ENCODE data around the gene AGAP1.

Gene AGAP1

DNA sequence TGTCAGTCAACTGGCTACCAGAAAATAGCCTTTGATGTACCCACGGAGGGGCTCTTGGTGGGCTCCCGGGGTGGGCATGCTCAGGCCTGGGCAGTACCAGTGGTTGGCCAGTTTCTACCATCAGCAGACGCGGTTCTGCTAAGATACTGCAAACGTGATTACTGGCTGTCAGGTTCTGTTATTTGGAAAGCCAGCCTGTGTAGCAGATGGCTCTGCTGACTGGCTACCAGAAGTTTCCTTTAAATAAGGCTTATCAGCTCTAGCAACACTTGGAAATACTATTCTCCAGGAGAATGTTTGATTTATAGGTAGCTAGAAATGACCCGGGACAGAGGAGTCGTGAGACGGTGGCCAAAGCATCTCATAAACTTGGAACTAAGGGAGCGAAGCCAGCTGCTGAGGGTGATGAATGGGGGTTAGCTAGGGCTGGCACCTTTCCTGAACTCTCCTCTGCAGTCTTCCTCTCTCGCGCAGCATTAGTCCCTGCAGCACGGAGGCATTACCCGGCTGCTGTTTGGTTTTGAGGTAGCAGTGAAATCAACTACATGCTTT, 171.9 kb downstream of the AGAP1 start:
- no peak for DNase-seq (ENCODE audit: low read depth in 2 of 2)

DNA sequence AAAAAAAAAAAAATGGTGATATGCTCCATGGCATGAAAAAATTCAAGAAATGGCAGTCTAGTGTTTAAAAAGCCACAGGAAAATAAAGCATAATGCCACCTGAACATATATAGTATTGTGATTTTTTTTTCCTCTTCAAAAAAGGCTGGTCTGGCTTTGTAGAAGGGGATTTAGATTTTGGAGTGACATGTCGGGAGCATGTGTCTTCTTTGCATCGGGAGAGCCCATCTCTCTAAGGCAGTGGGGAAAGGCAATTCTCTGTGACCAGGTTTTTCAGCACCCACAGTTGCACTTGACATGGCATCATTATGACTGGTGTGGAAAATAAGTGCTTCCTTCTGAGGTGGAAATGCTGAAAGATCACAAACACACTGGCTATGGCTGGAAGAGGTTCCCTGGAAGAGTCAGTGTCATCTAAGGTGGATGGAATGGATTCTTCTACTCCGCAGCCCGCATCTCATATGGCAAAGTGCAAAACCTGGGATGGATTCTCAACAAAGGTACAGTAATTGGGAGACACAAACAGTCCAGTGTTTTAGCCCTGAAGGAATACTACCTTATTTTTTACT, 172.5 kb downstream of the AGAP1 start:
- DNase-seq (ENCODE audit: low read depth in 2 of 2) = no peak

DNA sequence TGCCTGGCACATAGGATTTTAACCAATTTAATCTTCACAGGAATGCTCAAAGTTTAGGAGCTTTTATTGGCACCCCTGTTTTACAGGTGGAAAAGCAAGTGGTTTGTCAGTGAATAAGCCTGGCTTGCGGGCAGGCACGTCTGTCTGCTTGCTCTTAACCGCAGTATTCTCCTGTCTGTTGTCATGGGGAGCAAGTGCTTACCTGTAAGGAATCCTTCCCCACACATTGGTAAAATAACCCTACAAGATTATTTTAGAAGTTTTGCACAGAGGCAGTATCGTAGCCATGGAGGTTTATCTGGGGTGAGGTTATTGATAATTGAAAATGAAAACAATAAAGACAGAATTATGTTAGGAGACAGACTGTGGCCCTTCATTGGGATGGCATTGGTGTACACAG, 174.9 kb downstream of the AGAP1 start:
- DNase-seq (ENCODE audit: low read depth in 2 of 2) = no peak

DNA sequence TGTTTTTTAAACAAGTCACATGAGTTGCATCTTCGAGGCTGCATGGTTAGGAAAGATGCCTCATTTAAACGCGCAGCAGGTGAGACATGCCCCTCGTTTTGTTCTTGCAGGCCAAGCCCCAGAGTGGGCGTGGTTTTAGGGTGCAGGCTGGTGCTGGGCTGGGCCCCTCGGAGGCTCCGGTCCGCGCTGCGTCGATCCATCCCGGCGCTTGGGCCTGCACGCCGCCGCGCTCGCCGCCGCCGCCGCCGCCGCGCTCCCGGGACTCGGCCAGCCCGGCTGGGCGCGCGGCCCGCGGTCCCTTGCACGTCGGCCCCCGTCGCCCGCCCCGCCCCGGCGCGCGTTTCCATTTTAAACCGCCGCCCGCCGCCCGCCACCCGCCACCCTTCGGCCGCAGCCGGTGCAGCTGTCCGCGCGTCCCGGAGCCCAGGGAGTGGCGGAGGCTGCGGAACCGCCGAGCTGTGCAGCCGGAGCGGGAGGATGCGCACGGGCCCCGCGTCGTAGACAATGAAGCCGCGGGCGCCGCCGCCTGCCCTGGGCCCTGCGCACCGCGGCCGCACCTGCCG, 175.5 kb downstream of the AGAP1 start:
- peak; percentile 11 to 24 for DNase-seq (ENCODE audit: low read depth in 2 of 2)

DNA sequence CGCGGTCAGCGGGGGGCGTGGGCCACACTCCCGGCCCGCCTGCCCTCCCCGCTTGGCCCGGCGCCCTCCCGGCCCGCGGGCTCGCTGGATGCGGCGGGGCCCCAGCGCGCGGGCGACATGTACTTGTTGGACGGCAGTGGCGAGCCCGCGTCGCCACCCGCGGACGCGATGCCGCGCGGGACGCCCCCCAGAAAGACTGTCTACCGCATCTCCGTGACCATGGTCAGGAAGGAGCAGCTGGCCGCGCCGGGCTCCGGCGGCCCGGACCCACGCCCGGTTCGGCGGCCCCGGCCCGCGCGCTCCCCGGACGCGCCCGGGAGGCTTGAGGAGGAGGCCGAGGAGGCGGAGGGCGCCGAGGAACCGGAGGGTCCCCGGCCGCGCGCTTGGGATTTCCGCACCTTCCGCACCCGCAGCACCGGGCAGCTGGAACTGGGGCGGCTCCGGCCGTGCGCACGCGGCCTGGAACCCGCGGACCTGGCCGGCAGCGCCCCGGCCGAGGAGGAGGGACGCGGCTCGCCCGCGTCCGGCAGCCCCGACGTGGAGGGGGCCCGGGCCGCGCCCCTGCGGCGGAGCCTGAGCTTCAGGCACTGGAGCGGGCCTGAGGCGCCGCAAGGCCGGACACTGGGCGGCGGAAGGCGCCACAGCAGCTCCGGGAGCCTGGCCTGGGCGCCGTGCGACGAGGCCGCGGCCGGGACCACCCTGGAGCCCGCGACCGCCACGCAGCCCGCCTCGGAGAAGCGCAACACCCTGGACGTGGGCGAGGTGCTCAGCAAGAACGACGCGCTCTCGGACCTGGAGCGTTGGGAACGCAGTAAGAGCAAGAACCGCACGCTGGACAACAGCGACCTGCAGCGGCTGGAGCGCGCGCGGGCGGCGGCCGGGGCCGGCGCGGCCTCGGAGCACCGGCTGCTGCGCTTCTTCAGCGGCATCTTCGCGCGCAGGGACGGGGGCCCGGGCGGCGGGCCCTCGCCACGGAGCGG, 176.4 kb downstream of the AGAP1 start:
- DNase-seq (ENCODE audit: low read depth in 2 of 2) = no peak

DNA sequence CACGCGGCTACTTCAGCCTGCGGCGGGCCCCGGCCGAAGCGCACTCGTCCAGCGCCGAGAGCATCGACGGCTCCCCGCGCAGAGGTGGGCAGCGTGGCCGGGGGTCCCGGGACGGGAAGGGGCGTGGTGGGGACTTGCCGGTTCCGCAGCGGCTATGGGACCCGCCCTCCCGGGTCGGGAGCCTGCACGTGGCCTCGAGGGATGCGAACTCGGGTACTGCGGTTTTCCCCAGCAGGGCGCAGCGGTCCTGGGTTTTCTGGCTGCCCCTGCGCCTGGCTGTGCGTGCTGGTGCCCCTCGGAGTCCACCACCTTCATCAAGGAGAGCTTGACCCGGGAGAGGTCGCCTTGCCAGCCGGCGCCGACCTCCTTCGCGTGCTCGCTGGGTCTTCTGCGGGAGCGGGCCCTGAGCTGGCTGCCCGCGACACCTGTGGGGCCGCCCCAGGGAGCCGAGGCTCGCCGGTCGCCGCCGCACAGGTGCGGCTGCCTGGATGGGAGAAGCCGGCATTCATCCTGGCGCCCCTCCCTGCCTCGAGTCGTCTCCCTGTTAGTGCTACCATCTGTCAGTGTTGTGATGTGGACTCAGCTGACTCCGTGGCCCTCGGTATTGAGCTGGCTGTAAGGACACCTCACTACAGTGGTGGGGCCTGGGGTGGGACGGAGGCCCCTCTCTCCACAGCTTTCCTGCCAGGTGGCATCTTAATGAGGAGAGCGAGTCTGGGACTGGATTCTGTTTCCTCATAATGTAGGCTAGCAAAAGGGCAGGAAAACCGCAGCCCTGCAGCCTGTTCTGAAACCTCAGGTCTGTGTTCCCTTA, 177.3 kb downstream of the AGAP1 start:
- no peak for DNase-seq (ENCODE audit: low read depth in 2 of 2)

DNA sequence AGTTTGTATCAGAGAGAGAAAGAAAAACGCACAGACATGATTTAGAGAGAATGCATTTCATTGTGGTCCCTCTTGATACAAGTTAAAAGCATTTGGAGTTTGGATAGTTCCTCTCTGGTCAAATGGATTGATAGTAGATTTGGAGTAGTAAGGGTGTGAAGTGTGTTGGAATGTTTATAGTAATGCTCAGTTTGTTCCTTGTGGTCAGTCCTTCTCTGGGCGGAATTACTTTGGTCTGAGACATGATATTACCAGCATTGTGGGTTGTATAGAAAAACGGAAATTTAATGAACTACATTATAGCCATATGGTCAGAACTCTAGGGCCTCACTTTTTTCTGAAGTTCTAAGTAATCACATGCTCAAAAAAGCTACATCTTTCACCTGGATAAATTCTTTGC, 178.9 kb downstream of the AGAP1 start:
- DNase-seq (ENCODE audit: low read depth in 2 of 2) = no peak

DNA sequence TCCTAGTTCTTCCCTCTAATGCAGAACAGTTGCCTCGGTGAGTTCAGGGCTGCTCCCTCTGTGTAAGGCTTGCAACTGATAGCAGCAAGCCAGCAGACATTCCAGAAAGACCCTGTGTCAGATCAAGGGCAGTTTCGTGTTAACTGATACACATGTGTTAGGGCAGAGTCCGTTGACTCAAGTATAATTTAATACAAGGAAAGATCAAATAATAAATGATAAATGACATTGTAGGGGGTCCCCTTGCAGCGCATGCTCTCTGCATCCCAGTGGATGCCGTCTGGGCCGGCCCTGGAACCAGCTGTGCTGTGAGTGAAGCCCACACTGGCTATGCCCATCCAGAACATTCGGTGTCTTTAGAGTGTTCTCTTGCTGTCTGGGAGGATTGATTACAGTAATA, 180.3 kb downstream of the AGAP1 start:
- DNase-seq (ENCODE audit: low read depth in 2 of 2) = no peak

DNA sequence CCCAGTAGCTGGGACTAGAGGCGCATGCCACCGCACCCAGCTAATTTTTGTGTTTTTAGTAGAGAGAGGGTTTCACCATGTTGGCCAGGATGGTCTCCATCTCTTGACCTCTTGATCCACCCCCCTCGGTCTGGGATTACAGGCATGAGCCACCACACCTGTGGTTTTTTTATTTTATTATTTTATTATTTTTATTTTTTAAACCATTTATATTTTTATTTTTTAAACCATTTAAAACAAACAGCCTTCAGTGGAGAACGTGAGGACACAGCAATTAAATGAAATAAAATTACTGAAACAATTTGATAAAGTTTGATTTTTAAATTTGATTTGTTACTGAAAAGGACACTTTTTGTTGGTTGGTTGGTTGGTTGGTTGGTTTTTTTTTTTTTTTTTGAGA, 181.0 kb downstream of the AGAP1 start:
- no peak for DNase-seq (ENCODE audit: low read depth in 2 of 2)

DNA sequence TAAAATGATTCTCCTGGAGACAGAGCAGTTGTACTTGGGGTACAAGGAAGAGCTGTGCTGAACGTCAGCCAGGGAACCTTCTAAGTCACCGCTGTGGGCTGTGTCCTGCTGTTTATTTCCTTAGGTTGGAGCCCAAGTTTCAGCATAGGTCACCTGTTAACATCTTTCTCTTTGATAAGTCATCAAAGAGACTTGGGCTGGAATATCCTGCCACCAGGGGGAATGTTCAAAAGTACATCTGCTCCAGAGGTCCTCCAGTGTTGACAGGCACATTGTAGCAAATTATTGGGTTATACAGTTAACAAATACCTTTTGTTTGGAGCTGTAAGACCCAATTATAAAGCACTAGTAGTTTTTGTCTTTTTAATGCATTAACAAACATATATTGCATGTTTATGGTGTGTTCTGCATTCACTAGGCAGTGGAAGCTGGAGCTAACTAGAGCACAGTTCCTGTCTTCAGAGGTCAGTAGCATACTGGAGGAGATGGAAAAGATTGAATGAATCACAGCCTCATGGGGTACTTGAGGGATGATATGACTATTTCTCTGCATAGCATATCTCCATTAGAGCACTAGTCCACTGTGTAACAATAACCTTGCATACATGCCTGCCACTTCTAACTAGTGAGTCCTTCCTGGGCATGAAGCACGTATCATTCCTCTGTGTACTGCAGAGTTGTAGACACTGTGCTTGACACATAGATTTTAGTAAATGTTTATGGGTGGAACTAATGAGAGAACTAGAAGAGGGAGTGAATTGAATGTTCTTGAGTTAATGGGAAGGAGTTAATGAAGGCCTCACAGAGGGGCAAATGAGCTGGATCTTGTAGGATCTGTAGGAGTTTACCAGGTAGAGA, 182.1 kb downstream of the AGAP1 start:
- no peak for DNase-seq (ENCODE audit: low read depth in 2 of 2)

DNA sequence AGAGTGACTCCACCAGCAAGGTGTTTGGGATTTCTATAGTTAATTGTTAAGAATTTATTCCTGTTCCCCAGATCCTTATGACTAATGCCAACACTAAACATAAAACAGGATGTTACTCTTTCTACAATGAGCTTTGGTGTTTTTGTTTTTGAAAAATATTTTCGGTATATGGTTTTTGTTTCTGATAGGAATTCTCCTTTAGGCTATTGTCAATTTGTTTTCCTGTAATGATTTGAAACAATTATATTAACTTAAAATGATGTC, 182.6 kb downstream of the AGAP1 start:
- no peak for DNase-seq (ENCODE audit: low read depth in 2 of 2)

DNA sequence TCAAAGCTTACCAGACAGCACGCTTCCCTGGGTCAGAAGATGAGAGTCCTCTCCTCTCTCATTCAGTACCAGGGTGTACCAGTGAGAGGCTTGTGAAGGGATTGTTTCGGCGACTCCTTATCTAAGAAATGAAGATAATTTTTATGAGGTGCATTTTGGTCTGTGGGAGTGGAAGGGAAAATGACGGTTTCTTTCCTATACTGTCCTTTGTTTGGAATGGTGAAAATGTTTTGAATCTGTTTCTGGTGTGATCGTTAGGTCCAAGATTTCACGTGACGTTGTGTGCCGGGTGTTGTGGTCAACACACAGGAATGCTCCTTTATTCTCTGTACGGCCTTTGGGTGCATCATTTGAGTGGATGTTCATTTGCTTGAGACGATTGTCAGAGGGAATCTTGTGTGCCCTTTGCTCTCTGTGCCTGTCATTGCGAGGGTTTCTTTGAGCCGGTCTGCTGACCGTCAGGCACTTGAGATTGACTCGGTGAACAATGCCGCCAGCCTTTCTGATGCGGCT, 183.5 kb downstream of the AGAP1 start:
- DNase-seq (ENCODE audit: low read depth in 2 of 2) = no peak

DNA sequence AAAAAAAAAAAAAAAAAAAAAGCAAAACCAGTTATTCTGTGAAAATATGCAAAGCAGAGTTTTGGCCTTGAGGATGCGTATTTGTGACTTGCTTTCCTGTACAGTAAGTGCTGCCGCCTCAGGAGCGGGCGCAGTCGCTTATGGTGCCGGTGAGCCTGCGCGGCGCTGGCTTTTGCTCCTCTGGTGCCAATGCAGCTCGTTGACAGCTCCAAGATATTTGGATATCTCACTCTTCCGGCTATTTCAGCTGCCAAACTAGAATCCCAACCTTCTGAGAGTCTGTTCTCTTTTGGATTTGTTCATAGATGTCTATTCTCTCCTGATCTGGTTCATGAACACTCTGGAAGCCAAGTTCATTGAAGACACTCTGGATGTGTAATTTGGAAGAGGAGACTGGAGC, 184.1 kb downstream of the AGAP1 start:
- no peak for DNase-seq (ENCODE audit: low read depth in 2 of 2)

DNA sequence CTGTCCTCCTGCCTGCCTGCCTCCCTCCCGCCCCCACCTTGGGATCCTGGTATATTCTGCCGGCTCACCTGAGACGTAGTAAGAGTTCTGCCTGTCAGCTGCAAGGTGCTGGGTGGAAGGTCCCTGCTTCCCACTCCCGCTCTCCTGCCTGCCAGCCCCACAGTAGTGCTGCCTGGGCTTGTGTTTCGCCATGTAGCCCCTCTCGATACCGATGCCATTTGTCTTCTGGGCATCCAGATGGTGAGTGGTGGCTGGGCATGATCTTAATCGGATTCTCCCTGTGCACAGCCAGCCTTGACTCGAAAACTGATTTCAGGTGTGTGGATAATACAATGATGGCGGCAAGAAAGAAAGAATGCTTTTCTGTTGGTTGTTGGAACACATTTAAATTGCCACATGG, 184.9 kb downstream of the AGAP1 start:
- no peak for DNase-seq (ENCODE audit: low read depth in 2 of 2)

DNA sequence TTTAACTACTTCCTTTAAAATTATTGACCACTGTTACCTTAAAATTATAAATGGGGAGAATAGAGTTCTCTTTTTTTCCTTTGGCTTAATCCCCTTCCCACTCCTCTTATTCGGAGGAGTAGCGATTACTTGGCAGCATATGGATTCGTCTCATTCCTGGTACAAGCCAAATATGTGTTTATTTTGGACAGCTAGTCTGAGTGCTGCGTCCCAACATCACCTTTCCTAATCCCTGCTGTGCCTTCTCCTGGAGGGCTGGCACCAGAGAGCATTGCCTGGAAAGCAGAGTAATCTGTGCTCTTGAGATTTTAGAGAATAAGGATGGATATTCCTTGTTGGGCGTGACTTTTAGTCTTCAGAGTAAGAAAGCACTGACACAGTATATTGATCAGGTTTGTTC, 185.6 kb downstream of the AGAP1 start:
- DNase-seq (ENCODE audit: low read depth in 2 of 2) = no peak

DNA sequence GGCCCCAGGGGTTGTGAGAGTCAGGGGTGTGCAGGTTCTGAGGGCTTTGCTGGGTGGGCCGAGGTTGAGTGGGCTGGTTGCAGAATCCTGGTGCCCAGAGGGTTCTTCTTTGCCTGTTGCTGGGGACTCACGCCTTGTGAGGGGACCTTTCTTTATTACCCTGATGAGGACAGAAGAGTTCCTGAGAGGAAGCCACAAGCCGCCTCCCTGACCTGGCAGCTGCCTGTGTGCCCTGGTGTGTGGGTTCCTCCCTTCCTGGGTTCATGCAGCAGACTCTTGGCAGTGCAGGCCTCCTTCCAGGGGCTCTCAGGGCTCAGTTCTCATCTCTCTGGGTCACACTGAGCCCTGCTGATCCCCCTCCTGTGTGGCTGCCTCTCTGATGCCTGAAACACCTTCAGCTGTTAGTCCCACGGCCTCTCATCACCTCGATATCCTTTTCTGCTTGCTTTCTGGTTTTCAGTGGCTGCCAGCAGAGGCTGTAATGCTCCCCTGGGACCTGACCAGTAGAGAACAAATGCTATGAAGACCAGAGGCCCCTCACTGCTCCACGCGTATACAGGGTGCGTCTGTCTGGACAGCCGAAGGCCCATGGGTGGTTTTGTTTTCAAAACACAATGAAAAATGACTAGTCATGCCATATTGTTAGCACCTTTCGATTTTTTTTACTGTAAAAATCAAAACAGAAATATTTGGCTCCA, 191.3 kb downstream of the AGAP1 start:
- no peak for DNase-seq (ENCODE audit: low read depth in 2 of 2)

DNA sequence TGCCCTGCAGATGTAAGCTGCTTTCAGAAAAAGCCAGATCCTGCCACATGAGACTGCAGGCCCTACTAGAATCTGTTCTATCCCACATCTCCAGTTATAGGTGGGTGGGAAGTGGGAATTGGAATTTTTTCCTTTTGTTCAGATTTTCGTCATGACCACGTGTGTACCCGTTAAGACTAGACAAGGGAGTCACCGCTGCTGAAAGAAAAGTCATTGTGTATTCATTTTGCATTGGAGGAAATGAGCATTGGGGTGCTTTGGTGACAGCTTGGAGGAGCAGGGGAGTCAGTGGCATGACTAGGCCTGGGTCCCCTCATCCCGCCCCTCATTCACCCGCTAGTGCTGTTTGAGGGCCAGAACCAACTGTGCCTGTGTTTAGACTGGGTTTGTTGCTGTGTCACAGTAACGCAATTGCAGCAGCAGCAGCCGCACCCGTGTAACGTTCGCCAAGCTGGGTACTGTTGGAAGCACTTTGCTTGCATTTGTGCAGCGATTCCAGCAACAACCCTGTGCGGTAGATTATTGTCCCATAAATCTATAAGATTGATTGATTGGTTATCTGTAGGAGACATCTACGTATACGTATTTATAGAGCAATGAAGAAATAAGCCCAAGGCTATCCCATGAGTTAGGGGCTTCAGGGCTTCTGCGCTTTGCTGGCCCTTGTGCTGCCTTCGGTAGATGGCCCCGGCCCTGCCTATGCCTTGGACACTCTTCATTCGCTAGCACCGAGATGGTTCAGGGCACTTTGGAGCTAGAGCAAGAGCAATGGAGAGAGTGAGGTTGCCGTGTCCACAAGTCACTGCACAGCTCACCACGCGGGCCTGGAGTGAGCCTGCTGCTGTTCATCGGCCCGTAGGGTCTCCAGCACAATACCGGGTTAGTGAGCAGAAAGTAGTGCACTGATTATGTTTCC, 194.9 kb downstream of the AGAP1 start:
- DNase-seq (ENCODE audit: low read depth in 2 of 2) = no peak

DNA sequence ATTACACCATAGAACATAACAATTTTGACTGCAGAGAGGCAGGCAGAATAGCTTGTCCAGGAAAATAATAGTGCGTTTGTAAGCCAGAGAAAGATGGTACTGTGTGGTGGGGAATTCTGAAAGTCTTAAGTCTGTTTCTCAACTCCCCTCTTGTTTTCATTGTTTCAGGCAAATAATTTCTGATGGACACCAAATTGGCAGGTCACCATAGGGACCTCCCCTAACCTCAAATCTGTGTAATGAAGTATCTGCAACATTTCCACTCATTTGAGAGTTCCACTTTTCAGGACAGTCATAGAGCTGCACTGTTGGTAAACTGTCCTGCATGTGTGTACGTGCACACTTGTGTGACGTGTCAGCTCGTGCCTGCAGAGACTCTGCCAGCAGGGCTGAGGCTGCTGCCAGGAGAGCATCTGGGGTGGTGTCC, 195.6 kb downstream of the AGAP1 start:
- no peak for DNase-seq (ENCODE audit: low read depth in 2 of 2)

DNA sequence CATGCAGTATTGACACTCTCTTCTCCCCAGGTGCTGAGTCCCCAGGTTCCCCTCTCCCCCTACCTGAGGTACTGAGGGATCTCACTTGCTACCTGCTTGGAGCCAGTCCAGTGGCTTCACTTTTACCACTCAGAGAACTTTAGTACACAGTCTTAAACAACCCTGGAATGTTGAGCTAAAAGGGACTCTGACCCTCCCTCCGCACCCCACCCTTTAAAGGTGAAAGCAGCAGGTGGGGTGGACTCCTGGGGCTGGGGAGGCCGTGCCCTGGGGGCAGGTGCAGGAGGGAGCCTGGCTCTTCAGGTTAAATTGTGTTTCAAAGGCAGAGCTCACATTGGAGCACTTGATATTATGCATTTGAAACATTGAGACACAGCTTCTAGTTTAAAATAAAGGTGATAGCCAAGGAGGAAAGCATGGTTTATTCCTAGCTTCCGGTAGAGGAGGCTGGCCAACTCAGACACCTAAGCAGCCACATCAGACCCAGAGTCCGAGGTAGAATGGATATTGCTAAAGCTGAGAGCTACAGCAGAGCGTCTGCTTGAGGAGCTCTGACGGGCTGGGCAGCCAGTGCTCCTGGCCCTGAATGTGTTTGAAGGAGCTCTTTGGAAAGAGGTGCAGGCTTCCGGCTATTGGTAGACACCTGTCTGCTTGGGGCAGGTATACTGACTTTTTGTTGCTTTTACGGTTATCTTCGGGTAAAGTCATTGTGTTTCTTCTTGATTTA, 196.4 kb downstream of the AGAP1 start:
- DNase-seq (ENCODE audit: low read depth in 2 of 2) = no peak
